ENCODE results near the gene RBM15B. TPM values are rescaled to one million over a fixed set of nuclear protein-coding genes. Genes with fewer than 3 reads are reported as not detected.

Gene RBM15B
- total and polyA plus RNA-seq, 2 experiments from 2014 or later, result 16.3 to 57.9 TPM

- peaks cover 3% of the 10 kb centered on the region for H3K27me3 Mint-ChIP-seq (ENCODE audit: insufficient read depth, low read depth, poor library complexity)
These were observed 9.1 kb downstream of the RBM15B start for GRCh38 chr3:51400166-51400565.

GRCh38 chr3:51401735-51402134 lies 10.7 kb downstream of the RBM15B start:
- H4K20me1 ChIP-seq (replicated peaks; ENCODE audit: insufficient read depth), result peaks cover 11% of the 10 kb centered on the region; the same call in 1 of the 2 replicates
- H3K36me3 ChIP-seq (ENCODE audit: insufficient read depth), result peaks cover 2% of the 10 kb centered on the region; the same call in 1 of the 2 replicates
- ATAC-seq, result no peak

More at GRCh38 chr3:51400166-51400565, 9.1 kb downstream of the RBM15B start:
- Histone ChIP-seq H3K79me2 (replicated peaks; ENCODE audit: insufficient read depth) (peaks cover 9% of the 10 kb centered on the region), H3K36me3 (ENCODE audit: insufficient read depth) (peaks cover 8% of the 10 kb centered on the region), H3F3A (replicated peaks; ENCODE audit: low read depth) (peaks cover 9% of the 10 kb centered on the region; the same call in 1 of the 2 replicates), H2AFZ (no peak overlapping the region), H3K4me2 (no peak overlapping the region), H3K4me1 (ENCODE audit: insufficient read depth) (no peaks in the 10 kb centered on the region), H3K4me3 (no peak overlapping the region), H3K27me3 (ENCODE audit: insufficient read depth) (no peaks in the 10 kb centered on the region), H3K9me2 (ENCODE audit: insufficient read depth) (no peaks in the 10 kb centered on the region), H3K27ac (ENCODE audit: low read depth) (no peak overlapping the region), H4K20me1 (replicated peaks; ENCODE audit: insufficient read depth) (peaks cover 8% of the 10 kb centered on the region; the same call in 1 of the 2 replicates)
- no peak for TF ChIP-seq JUNB (IDR thresholded peaks at IDR 0.05; ENCODE audit: unreplicated experiment)
- no peak for TF ChIP-seq NANOG (IDR thresholded peaks at IDR 0.05; ENCODE audit: borderline replicate concordance)
- no peak for TF ChIP-seq CREB1 (CRISPR knock-in tag; IDR thresholded peaks at IDR 0.05; ENCODE audit: low read depth)
- TF ChIP-seq POLR2AphosphoS5 (IDR thresholded peaks at IDR 0.05; ENCODE audit: low read depth), result no peak
- no peak for DNase-seq (ENCODE audit: low spot score)
- H3K4me1 Mint-ChIP-seq, result peaks cover 8% of the 10 kb centered on the region; the same call in 2 of the 3 replicates
- peaks cover 1% of the 10 kb centered on the region; the same call in 1 of the 3 replicates for H3K9me3 Mint-ChIP-seq
- peaks cover 39% of the 10 kb centered on the region for H3K36me3 Mint-ChIP-seq (ENCODE audit: low read depth)
- no peak for ATAC-seq
- no peak overlapping the region for H3K27ac Mint-ChIP-seq
- no peak overlapping the region for H3K4me3 Mint-ChIP-seq

More at GRCh38 chr3:51401735-51402134, 10.7 kb downstream of the RBM15B start:
- H3K27me3 ChIP-seq (ENCODE audit: insufficient read depth), result no peaks in the 10 kb centered on the region
- peaks cover 3% of the 10 kb centered on the region; the same call in 1 of the 2 replicates for H3F3A ChIP-seq (replicated peaks; ENCODE audit: low read depth)
- H3K4me2 ChIP-seq, result no peak overlapping the region
- H3K9me3 Mint-ChIP-seq, result no peaks in the 10 kb centered on the region
- no peak overlapping the region for H3K4me3 Mint-ChIP-seq
- H2AFZ ChIP-seq, result no peak overlapping the region
- peaks cover 31% of the 10 kb centered on the region for H3K36me3 Mint-ChIP-seq (ENCODE audit: low read depth)
- peaks cover 4% of the 10 kb centered on the region; the same call in 2 of the 3 replicates for H3K4me1 Mint-ChIP-seq
- no peaks in the 10 kb centered on the region for H3K9me2 ChIP-seq (ENCODE audit: insufficient read depth)
- TF ChIP-seq EZH2phosphoT487 (IDR thresholded peaks at IDR 0.05; ENCODE audit: unreplicated experiment), result no peak
- TF ChIP-seq CREB1 (CRISPR knock-in tag; IDR thresholded peaks at IDR 0.05; ENCODE audit: low read depth), result no peak
- TF ChIP-seq, protein P1, sequence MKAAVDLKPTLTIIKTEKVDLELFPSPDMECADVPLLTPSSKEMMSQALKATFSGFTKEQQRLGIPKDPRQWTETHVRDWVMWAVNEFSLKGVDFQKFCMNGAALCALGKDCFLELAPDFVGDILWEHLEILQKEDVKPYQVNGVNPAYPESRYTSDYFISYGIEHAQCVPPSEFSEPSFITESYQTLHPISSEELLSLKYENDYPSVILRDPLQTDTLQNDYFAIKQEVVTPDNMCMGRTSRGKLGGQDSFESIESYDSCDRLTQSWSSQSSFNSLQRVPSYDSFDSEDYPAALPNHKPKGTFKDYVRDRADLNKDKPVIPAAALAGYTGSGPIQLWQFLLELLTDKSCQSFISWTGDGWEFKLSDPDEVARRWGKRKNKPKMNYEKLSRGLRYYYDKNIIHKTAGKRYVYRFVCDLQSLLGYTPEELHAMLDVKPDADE (IDR thresholded peaks at IDR 0.05), result no peak
- TF ChIP-seq CTCF (conservative IDR thresholded peaks at IDR 0.05; ENCODE audit: low read depth in 2 of 2), result no peak
- no peak for TF ChIP-seq ZNF331 (CRISPR knock-in tag; IDR thresholded peaks at IDR 0.05; ENCODE audit: low read depth)
- no peak for TF ChIP-seq ZNF114 (CRISPR knock-in tag; IDR thresholded peaks at IDR 0.05)
- no peak for TF ChIP-seq NANOG (IDR thresholded peaks at IDR 0.05; ENCODE audit: borderline replicate concordance)
- no peak for TF ChIP-seq POLR2AphosphoS5 (IDR thresholded peaks at IDR 0.05; ENCODE audit: low read depth)
- no peak for TF ChIP-seq ZNF462 (CRISPR knock-in tag; IDR thresholded peaks at IDR 0.05)
- TF ChIP-seq STAT1 (IDR thresholded peaks at IDR 0.05; ENCODE audit: unreplicated experiment), result no peak
- H3K27me3 Mint-ChIP-seq (ENCODE audit: insufficient read depth, low read depth, poor library complexity), result peaks cover 3% of the 10 kb centered on the region
- no peaks in the 10 kb centered on the region for H3K4me1 ChIP-seq (ENCODE audit: insufficient read depth)
- no peaks in the 10 kb centered on the region for H3K79me2 ChIP-seq (replicated peaks; ENCODE audit: insufficient read depth)
- no peak overlapping the region for H3K4me3 ChIP-seq
- no peak overlapping the region for H3K27ac Mint-ChIP-seq
- no peak for DNase-seq (ENCODE audit: low spot score)
- no peak overlapping the region for H3K27ac ChIP-seq (ENCODE audit: low read depth)
